ENCODE measurements around the gene FKBP5.
"Not testable (repeated sequence)": the region's sequence is repeated elsewhere in the genome, so short reads cannot be mapped to it uniquely, and the experiment has no call there.

DNA sequence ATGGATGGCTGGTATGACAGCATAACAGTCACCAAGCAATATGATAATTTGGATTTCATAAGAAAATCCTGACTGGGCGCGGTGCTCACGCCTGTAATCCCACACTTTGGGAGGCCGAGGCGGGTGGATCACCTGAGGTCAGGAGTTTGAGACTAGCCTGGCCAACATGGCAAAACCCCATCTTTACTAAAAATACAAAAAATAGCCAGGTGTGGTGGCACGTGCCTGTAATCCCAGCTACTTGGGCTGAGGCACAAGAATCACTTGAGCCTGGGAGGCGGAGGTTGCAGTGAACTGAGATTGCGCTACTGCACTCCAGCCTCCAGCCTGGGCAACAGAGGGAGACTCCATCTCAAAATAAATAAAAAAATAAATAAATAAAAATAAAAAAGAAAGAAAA, 90.1 kb downstream of the FKBP5 start:
- TF ChIP-seq, protein P1, sequence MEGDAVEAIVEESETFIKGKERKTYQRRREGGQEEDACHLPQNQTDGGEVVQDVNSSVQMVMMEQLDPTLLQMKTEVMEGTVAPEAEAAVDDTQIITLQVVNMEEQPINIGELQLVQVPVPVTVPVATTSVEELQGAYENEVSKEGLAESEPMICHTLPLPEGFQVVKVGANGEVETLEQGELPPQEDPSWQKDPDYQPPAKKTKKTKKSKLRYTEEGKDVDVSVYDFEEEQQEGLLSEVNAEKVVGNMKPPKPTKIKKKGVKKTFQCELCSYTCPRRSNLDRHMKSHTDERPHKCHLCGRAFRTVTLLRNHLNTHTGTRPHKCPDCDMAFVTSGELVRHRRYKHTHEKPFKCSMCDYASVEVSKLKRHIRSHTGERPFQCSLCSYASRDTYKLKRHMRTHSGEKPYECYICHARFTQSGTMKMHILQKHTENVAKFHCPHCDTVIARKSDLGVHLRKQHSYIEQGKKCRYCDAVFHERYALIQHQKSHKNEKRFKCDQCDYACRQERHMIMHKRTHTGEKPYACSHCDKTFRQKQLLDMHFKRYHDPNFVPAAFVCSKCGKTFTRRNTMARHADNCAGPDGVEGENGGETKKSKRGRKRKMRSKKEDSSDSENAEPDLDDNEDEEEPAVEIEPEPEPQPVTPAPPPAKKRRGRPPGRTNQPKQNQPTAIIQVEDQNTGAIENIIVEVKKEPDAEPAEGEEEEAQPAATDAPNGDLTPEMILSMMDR (conservative IDR thresholded peaks at IDR 0.05; ENCODE audit: low read depth, low read length), result not testable (repeated sequence)
- not testable (repeated sequence) for TF ChIP-seq EZH2phosphoT487 (IDR thresholded peaks at IDR 0.05; ENCODE audit: borderline replicate concordance, low read length)

Data from PC-3 (cell line).